ENCODE results near the gene RAD51B.

DNA sequence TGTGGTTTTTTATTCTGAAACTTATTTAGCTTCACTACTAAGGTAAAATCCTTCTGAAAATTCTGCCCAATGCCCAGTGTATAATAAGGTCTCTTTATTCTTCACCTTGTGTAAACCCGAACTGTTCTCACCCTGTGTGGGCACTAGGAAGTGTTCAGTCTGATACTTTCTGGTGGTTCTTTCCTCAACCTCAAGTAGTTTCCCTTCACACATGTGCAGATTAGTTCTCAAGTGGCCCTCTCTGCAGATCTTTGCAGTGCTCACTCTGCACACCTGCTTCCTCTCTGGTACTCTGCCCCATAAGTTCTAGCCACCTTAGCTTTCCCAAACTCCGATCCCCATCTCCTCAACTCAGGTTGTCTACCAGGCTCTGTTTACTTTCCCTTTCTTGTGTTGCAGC lies 61.6 kb downstream of the RAD51B start:
- TF ChIP-seq POLR2A (IDR thresholded peaks at IDR 0.05) (no peak), POLR2AphosphoS5 (IDR thresholded peaks at IDR 0.05) (no peak)
- TF ChIP-seq, protein P1, sequence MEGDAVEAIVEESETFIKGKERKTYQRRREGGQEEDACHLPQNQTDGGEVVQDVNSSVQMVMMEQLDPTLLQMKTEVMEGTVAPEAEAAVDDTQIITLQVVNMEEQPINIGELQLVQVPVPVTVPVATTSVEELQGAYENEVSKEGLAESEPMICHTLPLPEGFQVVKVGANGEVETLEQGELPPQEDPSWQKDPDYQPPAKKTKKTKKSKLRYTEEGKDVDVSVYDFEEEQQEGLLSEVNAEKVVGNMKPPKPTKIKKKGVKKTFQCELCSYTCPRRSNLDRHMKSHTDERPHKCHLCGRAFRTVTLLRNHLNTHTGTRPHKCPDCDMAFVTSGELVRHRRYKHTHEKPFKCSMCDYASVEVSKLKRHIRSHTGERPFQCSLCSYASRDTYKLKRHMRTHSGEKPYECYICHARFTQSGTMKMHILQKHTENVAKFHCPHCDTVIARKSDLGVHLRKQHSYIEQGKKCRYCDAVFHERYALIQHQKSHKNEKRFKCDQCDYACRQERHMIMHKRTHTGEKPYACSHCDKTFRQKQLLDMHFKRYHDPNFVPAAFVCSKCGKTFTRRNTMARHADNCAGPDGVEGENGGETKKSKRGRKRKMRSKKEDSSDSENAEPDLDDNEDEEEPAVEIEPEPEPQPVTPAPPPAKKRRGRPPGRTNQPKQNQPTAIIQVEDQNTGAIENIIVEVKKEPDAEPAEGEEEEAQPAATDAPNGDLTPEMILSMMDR (IDR thresholded peaks at IDR 0.05): no peak
